ENCODE measurements around the gene KCNMB2.
"Not testable (repeated sequence)": the region's sequence is repeated elsewhere in the genome, so short reads cannot be mapped to it uniquely, and the experiment has no call there.

The KCNMB2 gene

DNA sequence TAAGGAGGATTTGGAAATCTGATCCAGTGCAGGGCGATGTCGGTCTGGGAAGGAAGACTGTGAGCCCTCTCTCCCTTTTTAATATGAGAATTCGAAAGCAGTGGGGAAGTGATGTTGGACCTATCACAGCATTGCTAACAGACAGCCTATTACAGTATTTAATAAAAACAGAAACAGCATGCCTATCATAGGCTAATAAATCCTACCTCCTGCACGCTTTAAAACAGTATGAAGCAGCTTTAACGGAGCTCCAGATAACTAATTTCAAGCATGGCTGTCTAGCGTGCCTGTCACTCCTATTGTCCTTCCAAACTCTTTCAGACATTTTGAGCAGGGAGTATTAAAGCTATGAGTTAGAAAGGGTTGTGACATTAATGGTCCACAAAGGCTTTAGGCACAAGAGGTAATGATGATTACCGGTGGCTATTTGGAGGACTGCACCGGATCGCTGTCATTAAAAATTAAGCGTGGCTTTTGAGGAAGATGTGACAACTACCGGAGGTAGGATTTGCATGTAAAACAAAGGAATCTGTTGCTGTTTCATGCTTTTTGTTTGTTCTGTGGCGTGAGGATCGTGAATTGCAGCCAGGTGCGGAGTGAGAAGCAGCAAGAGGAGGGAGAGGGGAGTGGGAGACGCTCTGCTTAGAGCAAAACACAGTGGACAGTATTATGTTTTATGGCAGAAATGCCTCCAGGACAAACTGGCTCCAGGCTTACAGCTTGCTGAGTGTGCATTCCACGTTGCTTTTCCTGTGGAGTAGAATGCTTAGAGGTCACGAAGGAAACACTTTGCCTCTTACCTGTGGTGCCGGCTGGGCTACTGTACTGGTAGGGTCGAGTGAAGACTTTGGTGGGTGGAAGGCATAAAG lies at the start of gene KCNMB2:
Gene KCNMB2, plus strand, starts transcription at position 226 of the 869 bp plus-strand sequence.
- DNase-seq = peak; percentile 12

- DNase-seq = no peak
Observed at GRCh38 chr3:178486903-178487302, 49.3 kb upstream of the KCNMB2 start.

- no peak for DNase-seq
Observed at GRCh38 chr3:178487752-178488151, 48.5 kb upstream of the KCNMB2 start.

- DNase-seq = no peak
Observed at GRCh38 chr3:178491751-178492150, 44.5 kb upstream of the KCNMB2 start.

GRCh38 chr3:178492491-178492890 lies 43.7 kb upstream of the KCNMB2 start:
- no peak for DNase-seq

- DNase-seq = no peak
Observed at GRCh38 chr3:178494386-178494785, 41.9 kb upstream of the KCNMB2 start.

DNA sequence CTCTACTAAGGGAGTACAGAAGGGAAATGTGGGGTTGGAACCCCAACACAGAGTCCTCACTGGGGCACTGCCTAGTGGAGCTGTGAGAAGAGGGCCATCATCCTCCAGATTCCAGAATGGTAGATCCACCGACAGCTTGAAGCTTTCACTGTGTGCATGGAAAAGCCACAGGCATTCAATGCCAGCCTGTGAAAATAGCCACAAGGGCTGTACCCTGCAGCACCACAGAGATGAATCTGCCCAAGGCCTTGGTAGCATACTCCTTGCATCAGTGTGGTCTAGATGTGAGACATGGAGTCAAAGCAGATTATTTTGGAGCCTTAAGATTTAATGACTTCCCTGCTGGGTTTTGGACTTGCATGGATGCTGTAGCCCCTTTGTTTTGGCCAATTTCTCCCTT lies 39.3 kb upstream of the KCNMB2 start:
- DNase-seq = no peak

GRCh38 chr3:178498871-178499270 lies 37.4 kb upstream of the KCNMB2 start:
- DNase-seq = no peak

- no peak for DNase-seq
Observed at GRCh38 chr3:178500631-178501030, 35.6 kb upstream of the KCNMB2 start.

GRCh38 chr3:178504128-178504527 lies 32.1 kb upstream of the KCNMB2 start:
- DNase-seq = no peak

DNA sequence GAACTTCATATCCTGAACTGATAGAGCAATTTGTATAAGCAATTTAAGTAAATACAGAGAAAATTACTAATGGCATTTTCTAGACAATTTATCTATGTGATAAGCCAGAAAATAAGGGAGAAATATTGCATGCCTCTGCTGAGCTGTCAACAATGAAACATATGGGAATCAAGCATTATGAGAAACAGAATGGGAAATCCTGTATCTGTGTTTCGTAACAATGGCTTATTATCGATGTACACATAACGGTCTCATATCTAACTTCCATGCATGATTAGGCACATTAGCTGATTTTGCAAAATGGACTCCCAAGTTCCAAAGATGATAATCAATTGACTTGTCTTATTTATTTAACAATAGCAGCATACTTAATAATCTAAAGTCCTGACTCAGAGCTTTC lies 30.4 kb upstream of the KCNMB2 start:
- DNase-seq = no peak

DNA sequence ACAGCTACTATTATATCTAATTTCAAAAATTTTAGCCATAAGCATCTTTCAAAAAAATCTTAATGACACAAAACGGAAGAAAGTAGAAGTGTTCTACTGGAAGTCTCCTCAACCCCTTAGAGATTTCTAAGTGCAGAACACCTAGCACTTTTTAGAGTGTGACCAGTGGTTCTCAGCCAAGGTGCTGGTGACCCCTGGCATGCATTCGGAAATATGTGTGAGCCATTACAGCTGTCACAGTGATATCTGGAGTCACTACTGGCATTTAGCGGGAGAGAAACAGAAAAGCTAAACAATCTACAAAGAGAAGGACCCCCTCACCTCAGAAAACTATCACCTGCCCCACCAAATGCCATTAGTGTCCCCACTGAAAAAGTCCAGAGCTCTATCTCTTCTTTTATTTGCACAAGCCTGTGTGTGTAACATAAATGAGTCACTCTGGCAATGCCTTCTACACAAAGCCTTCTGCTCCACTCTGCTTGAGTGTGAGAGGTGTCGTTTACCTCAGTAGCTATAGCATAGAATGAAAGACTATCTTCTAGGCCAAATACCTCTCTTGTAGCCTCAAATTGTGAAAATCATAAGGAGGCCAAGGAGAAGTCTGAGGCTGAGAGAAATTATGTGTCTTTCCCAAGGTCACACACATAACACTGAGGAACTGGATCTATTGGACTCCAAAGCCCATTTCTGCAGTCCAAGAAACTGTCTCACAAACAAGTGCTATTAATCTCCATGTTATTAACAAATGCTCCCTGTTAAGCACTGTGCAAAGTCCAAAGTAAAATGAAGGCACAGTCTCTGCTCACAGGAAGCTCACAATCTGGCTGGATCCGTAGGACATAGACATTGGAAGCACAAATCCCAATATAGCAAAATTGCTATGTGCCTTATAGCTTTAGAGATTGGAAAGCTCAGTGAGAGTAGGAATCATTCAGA lies 28.5 kb upstream of the KCNMB2 start:
- DNase-seq = no peak

DNA sequence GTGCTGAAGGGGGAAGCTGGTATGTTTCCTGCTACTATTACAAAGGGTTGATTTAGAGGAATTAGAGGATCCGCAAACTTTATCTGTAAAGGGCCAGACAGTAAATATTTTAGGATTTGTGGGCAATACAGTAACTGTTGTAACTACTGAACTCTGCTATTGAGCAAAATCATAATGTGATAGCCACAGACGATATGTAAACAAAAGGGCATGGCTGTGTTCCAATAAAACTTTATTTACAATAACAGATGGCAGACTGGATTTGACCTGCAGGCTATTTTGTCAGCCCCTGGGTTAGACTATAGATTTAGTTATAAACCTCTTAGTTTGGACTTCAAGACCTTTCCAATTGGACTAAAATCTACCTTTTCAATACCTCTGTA lies 27.8 kb upstream of the KCNMB2 start:
- DNase-seq = no peak

GRCh38 chr3:178510496-178510895 lies 25.7 kb upstream of the KCNMB2 start:
- no peak for DNase-seq

- DNase-seq = no peak
Observed at GRCh38 chr3:178512647-178513046, 23.6 kb upstream of the KCNMB2 start.

DNA sequence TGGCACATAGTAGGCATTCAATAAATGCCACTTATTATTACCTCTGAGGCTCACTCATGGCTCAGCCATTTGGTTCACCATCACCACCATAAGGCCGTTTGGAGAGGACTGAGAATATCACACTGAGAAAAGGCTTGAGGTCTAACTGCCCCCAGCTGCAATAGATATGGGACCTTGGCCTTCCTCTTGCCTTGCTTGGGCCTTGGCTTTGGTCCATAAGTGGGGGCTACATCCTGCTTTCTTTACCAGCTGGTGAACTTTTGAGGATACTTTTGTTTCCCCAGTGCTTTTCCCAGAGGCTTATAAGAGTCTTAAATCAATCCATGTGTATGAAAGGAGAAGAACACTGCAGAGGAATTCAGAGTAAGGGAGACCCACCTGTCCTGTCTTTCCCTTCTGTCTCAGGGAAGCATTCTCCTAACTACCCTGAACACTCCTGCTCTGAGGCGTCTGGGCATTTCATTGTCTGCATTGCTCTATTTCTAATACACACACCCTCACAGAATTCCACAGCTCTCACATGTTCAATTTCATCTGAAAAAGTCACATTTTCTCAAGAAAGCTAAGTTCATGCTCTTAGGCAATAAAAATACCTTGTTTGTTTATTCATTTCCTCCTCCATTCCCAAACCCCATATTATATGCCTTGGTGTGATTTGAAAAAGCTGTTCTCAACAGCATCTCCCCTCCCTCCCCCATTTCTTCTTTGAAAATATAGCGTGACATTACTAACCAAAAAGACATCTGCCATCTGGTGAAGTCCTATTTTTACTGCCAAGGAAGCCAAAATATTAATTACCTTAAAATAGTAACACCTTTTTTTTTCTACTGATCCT lies 22.5 kb upstream of the KCNMB2 start:
- DNase-seq = no peak

- DNase-seq = no peak
Observed at GRCh38 chr3:178514401-178514800, 21.8 kb upstream of the KCNMB2 start.

DNA sequence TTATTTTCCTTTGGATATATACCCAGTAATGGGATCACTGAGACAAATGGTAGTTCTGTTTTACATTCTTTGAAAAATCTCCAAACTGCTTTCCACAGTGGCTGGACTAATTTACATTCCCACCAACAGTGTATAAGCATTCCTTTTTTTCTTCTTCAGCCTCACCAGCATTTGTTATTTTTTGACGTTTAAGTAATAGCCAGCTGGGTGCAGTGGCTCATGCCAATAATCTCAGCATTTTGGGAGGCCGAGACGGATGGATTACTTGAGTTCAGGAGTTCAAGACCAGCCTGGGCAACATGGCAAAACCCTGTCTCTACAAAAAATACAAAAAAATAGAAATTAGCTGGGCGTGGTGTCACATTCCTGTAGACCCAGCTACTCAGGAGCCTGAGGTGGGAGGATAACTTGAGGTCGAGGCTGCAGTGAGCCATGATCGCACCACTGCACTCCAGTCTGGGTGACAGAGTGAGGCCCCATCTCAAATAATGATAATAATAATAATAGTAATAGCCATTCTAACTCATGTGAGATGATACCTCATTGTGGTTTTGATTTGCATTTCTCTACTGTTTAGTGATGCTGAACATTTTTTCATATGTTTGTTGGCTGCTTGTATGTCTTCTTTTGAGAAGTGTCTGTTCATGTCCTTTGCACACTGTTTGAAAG lies 21.0 kb upstream of the KCNMB2 start:
- not testable (repeated sequence) for DNase-seq

DNA sequence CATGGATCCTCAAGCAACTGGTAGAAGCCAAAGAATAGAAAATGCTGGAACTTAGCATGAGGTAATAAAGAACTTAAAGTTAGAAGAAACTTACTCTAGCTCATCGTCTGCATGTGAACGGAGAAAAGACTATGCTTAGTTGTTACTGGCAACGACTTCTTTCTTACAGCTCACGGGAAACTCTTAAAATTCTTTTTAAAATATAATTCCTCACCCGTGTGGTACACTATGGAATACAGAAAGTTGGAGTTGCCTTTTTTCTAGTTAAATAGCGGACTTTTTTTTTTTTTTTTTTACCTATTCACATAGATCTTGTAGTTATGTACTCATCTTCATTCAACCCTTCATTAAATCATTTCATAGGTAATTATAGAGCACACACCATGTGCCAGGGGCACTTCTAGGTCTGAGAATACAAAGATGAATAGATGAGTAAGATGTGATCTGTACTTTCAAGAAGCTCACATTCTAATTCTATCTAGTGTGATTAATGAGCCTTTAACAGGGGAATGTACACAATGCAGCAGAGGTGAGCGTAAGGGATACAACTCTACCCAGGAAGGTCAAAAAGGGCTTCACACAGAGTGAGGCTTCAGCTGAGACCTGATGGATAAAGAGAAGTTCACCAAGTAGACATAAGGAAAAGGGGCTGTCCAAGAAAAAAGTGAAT lies 18.4 kb upstream of the KCNMB2 start:
- no peak for DNase-seq

GRCh38 chr3:178518660-178519396 lies 17.4 kb upstream of the KCNMB2 start:
- DNase-seq = no peak

GRCh38 chr3:178519701-178520100 lies 16.5 kb upstream of the KCNMB2 start:
- DNase-seq = no peak
